DMS79 (cell line): ENCODE measurements around the gene MICA.
"Not testable (repeated sequence)": the region's sequence is repeated elsewhere in the genome, so short reads cannot be mapped to it uniquely, and the experiment has no call there.

ENCODE experiments used
- DNase-seq: peaks from one replicate; lab custom pipeline; 2025; lab: John Stamatoyannopoulos, UW

The MICA gene

DNA sequence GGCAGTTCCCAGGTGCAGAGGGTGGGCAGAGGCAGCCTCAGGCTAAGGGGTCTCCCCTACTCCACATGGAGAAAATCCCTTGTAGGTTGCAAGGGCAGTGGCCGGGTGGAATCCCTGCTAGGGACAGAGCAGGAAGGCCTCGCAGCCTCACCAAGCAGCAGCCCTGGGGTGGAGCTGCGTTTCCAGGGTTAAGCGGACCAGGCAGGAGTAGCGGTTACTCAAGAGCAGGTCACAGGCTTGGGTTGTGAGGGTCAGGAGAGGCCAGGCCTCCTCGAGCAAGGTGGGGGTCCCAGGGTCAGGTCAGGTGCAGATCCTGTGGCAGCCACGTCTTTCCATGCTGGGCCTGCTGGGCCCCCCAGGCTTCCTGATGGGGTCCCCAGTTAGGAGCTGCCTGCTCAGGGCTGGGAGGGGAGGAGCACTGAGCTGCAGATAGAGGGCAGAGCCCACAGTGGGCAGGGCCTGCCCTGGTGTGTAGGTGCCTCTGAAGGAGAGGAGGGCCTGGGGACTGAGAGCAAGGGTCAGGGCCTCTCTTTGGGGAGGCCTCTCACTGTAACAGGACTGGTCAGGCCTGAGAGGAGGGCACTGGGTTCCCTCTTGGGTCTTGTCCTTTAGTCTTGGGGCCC lies 10.9 kb downstream of the MICA start:
- not testable (repeated sequence) for DNase-seq

DNA sequence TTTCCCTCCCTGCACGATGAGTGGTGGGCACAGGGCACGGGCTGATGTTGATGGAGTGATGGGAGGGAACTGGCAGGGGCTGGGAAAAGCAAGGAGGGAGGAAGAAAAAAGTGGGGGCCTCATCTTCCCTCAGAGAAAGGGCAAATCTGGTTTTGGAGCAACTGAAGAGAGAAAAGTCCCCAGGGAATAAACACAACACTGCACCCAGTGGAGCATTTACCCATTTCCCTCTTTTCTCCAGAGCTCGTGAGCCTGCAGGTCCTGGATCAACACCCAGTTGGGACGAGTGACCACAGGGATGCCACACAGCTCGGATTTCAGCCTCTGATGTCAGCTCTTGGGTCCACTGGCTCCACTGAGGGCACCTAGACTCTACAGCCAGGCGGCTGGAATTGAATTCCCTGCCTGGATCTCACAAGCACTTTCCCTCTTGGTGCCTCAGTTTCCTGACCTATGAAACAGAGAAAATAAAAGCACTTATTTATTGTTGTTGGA lies 11.4 kb downstream of the MICA start:
- DNase-seq: no peak

DNA sequence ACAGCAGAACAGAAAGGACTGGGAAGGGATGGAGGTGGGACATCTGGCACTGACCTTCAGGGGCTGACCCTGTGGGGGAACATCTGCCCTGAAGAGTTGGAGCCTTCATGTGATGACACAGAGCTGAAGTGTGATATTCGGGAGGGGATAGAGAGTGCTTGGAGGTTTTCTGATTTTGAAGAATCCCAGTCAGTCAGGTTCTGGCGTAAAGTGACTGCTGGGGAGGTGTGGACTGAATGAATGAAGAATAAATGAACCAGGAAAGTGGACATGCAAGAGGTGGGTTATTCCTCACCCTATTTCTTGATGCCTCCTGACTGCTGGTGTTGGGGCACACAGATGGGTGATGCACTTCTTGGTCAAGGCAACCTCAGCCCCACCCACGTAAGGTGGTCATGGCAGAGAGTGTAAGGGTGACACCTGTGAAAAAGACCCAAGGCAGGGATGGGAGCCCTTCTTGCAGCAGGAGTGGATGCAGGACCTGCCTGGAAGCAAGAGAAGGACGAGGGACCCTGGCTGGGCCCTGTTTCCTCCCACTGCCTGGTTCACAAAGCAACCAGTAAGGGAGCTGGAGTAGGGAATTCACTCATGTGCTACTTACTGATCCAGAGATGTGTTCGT lies 13.1 kb downstream of the MICA start:
- DNase-seq: no peak

DNA sequence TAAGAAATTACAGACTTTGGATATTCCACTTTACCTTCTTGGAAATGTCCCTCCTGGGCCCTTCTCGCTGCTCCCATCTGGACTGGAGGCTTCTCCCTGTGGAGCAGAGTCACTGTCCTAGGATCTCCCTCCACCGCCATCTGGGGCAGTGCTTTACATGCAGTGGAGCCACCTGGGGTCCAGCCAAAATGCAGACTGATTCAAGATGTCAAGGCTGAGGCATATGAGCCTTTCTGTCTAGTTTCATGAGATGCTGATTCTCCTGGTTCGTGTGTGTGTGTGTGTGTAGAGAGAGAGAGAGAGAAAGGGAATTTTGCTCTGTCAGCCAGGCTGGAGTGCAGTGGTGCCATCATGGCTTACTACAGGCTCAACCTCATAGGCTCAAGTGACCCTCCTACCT lies 14.9 kb downstream of the MICA start:
- DNase-seq: no peak

- no peak for DNase-seq
Observed at GRCh38 chr6:31419842-31420241, 16.4 kb downstream of the MICA start.

- DNase-seq: no peak
Observed at GRCh38 chr6:31420546-31420945, 17.2 kb downstream of the MICA start.

GRCh38 chr6:31422587-31422986 lies 19.2 kb downstream of the MICA start:
- no peak for DNase-seq

DNA sequence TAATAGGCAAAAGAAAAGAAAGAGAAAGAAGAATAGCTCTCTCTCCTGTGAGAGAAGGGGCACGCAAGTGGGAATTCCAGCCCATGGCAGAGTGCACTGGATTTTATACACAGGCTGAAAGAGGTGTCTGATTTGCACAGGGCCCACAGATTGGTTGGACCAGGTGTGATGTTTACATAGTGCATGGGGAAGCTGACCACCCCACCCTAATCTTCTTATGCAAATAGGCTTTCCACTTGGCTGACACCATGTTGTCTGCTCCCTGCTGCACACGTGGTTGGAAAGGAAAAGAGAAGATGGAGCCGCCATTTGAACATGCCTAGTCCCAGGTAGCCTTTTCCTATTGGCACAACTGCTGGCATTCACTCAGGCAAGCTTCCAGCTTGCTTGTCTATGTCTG lies 20.2 kb downstream of the MICA start:
- DNase-seq: no peak

DNA sequence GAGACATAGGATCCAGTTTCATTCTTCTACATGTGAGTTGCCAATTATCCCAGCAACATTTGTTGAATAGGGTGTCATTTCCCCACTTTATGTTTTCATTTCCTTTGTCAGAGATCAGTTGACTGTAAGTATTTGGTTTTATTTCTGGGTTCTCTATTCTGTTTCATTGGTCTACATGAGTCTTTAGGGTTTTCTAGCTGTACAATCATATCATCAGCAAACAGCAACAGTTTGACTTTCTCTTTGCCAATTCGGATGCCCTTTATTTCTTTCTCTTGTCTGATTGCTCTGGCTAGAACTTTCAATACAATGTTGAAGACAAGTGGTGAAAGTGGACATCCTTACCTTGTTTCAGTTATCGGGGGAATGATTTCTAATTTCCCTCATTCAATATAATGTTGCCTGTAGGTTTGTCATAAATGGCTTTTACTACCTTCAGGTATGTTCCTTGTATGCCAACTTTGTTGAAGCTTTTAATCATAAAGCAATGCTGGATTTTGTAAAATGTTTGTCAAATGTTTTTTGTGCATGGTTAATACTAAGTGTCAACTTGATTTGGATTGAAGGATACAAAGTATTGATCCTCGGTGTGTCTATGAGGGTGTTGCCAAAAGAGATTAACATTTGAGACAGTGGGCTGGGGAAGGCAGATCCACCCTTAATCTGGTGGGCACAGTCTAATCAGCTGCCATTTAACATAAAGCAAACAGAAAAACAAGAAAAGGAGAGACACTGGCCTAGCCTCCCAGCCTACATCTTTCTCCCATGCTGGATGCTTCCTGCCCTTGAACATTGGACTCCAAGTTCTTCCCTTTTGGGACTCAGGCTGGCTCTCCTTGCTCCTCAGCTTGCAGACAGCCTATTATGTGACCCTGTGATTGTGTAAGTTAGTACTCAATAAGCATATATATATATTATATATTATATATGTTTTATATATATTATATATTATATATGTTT lies 23.3 kb downstream of the MICA start:
- no peak for DNase-seq

DNA sequence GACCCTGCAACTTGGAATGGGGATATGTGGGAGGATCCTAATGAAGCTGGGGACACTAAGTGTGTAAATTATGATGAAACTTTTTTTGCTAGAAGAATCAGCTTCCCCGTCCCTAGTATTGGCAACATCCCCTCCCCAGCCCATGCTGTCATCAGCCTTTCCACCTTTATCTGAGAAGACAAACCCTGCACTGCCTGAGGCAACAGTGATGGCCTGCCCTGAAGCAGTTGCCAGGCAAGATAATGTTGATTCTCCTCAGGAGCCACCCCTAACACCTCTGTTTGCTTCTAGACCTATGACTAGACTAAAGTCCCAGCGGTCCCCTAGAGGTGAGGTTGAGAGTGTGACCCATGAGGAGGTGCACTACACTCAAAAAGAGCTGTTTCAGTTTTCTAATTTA lies 27.1 kb downstream of the MICA start:
- DNase-seq: no peak

DNA sequence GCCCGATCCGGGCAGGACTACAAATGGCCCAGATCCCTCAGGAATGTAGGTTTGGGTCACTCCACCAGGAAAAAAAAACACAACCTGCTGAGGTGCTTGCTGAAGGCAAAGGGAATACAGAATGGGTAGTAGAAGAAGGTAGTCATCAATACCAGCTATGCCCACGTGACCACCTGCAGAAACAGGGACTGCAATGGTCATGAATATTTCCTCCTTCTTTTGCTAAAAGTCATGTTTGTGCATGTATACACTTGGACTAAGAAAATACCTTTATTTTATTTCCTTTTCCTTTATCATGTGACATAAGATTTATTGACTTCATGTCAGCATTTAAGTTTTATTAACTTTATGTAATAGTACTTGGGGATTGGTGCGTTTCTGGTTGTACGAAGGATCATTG lies 31.7 kb downstream of the MICA start:
- DNase-seq: not testable (repeated sequence)

DNA sequence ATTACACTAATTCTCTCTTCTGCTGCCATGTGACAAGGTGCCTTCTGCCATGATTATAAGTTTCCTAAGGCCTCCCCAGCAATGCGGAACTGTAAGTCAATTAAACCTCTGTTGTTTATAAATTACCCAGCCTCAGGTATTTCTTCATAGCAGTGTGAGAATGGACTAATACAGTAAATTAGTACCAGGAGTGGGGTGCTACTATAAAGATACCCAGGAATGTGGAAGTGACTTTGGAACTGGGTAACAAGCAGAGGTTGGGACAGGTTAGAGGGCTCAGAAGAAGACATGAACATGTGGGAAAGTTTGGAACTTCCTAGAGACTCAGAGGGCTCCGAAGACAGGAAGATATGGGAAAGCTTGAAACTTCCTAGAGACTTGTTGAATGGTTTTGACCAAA lies 34.8 kb downstream of the MICA start:
- DNase-seq: no peak

GRCh38 chr6:31438677-31439076 lies 35.3 kb downstream of the MICA start:
- no peak for DNase-seq

DNA sequence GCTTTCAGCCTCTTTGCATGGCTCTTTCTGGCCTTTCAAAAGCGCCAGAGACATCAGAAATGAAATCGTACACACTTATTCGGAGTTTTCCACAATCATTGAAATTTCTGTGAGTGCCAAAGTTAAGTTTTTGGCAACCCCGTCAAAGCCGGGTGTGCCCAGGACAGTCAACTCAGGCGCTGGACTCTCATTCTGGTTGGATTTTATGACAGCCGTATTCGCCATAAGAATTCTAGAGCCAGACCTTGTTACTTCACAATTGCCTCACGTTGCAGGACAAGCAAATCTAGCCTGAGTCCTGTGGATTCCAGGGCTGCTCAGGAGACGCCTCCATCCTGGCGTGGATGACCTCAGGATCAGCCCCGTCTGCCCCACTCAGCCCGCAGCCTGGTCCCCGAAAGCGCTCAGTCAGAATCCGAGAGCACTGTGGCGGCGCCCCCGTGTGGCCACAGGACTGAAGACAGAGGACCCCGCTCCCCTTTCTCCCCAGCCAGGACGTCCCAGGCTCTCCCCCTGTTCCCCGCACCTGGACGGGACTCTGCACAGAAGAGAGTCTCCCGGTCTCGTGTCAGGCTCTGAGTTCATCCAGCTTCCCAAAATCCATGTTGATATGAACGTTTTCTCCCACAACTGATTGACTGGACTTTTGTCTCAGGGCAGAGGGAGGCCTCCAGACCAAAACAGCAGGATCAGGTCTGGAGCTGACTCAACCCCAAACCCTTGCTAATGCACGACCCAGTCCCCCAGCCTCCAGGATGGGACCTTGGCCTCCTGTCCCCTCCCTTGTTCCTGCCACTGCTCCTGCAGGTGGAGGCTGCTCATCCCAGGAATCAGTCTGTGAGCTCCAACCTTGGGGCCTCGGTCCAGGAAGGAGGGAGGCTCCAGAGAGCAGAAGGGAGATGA lies 38.2 kb downstream of the MICA start:
- no peak for DNase-seq

DNA sequence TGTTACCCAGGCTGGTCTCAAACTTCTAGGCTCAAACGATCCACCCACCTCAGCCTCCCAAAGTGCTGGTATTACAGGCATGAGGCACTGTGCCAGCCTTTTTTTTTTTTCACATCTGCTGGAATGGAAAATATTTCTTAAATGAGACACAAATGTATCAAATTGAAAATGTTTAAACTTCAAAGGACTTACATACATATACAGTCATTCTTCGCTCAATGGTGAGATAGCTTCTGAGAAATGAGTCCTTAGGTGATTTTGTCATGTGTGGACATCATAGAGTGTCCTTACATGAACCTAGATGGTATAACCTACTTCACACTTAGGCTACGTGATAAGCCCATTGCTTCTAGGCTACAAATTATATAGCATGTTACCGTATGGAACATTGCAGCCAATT lies 43.1 kb downstream of the MICA start:
- no peak for DNase-seq

DNA sequence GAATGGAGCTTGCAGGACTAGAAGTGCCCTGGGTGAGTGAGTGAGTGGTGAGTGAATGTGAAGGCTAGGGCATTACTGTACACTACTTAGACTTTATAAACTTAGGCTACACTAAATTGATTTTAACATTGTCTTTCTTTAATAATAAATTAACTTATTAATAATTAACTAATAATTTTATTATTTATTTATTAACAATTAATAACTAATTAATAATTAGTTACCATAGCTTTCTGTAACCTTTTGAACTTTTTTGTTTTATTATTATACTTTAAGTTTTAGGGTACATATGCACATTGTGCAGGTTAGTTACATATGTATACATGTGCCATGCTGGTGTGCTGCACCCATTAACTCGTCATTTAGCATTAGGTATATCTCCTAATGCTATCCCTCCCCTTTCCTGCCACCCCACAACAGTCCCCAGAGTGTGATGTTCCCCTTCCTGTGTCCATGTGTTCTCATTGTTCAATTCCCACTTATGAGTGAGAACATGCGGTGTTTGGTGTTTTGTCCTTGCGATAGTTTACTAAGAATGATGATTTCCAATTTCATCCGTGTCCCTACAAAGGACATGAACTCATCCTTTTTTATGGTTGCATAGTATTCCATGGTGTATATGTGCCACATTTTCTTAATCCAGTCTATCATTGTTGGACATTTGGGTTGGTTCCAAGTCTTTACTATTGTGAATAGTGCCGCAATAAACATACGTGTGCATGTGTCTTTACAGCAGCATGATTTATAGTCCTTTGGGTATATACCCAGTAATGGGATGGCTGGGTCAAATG lies 43.8 kb downstream of the MICA start:
- not testable (repeated sequence) for DNase-seq

DNA sequence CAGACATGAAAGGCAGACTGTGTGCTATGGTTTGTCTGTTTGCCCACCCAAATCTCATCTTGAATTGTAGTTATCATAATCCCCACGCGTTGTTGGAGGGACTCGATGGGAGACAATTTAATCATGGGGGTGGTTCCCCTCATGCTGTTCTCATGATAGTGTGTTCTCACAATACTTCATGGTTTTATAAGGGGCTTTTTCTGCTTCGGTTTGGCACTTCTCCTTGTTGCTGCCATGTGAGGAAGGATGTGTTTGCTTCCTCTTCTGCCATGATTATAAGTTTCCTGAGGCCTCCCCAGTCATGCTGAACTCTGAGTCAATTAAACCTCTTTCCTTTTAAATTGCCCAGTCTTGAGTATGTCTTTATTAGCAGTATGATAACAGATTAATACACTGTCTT lies 47.4 kb downstream of the MICA start:
- DNase-seq: no peak

DNA sequence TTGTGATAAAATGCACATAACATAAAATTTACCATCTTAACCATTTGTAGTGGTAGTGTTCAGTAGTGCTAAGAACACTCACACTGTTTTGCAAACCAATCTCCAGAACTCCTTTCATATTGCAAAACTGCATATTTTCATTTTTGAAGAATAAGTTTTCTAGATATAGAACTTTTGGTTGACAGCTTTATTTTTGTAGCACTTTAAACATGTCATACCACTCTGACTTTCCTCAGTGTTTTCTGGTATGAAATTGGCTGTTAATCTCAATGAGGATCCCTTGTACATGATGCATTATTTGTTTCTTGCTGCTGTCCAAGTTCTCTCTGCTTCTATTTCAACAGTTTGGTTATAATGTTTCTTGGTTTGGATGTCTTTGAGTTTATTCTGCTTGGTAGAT lies 49.5 kb downstream of the MICA start:
- no peak for DNase-seq

- DNase-seq: no peak
Observed at GRCh38 chr6:31453259-31453658, 49.9 kb downstream of the MICA start.

DNA sequence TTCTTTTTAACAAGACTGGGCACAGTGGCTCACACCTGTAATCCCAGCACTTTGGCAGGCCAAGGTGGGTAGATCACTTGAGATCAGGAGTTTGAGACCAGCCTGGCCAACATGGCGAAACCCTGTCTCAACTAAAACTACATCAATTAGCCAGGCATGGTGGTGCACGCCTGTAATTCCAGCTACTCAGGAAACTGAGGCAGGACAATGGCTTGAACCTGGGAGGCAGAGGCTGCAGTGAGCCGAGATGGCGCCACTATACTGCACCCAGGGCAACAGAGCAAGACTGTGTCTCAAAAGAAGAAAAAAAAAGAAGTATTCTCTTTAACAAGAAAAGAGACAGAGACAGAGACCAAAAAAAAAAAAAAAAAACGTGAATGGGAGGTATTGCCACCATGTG lies 56.5 kb downstream of the MICA start:
- not testable (repeated sequence) for DNase-seq
